HepG2 (cell line): ENCODE data around the gene GJD4. TPM values are rescaled to one million over a fixed set of nuclear protein-coding genes. Genes with fewer than 3 reads are reported as not detected.
A peak's percentile ranks its signal among the peaks of the same experiment; 100 is the strongest.

Experiments
- ATAC-seq: fragments of 200-7000 bp; cut with Tn5 transposase; 3 replicates; pipeline ENCODE4 v1.9.1; 2020; ENCODE audit warnings: mild to moderate bottlenecking, moderate library complexity
- BruUV-seq: library from RNA; stranded (reverse); fragments of 400-500 nt; replicated peaks from 2 replicates; lab custom pipeline; 2021; lab: Mats Ljungman, UMichigan
- CTCF ChIA-PET: fragments of 300-600 bp; formaldehyde crosslinking; extraction: SDS; loops from one replicate; lab custom pipeline; 2021; ENCODE audit warnings: low total read pairs, inconsistent platforms, low intra/inter-chr PET ratio; lab: Yijun Ruan, JAX
- POLR2A ChIA-PET: fragments of 350-600 bp; sonication (Branson Sonifier 250); formaldehyde crosslinking; loops from one replicate; lab custom pipeline; 2020; ENCODE audit warnings: antibody characterized with exemption, inconsistent platforms; lab: Yijun Ruan, JAX
- DNase-seq: peaks from one replicate; pipeline ENCODE4 v3.0.0-alpha.2; 2015; ENCODE audit warnings: low spot score
- FAIRE-seq: peaks from 3 replicates; lab custom pipeline; 2011; peaks lifted over from hg19 to GRCh38; lab: Jason Lieb, UNC
- H2AFZ ChIP-seq: one replicate; pipeline ENCODE4 v1.6.1; 2011; ENCODE audit warnings: low read length, inconsistent platforms
- H3K27ac ChIP-seq: fragments of 300-600 bp; 3 replicates; pipeline ENCODE4 v1.8.0; 2011; ENCODE audit warnings: mixed run types, mild to moderate bottlenecking, mixed read lengths, low read length, inconsistent platforms; ENCODE audit not compliant: insufficient read depth; ENCODE audit errors: extremely low read length
- H3K27me3 ChIP-seq, 2 experiments: fragments of 200-600 bp in 1 of 2; 2 replicates in 1 of 2; 3 replicates in 1 of 2; pipeline versions ENCODE4 v1.6.0 to v1.8.0; 2011; ENCODE audit warnings: low read length in 2 of 2, mild to moderate bottlenecking in 2 of 2, moderate library complexity in 2 of 2, inconsistent platforms in 1 of 2; ENCODE audit not compliant: insufficient read depth in 2 of 2, control insufficient read depth in 1 of 2
- H3K36me3 ChIP-seq, 2 experiments: fragments of 200-600 bp in 1 of 2; replicated peaks in 1 of 2; 2 replicates in 1 of 2; 3 replicates in 1 of 2; pipeline versions ENCODE4 v1.5.1 to v1.8.0; 2011; ENCODE audit warnings: low read length in 2 of 2, inconsistent platforms in 1 of 2; ENCODE audit not compliant: insufficient read depth in 2 of 2, control insufficient read depth in 1 of 2
- H3K4me1 ChIP-seq: 2 replicates; pipeline ENCODE4 v1.5.1; 2012; ENCODE audit warnings: low read length, inconsistent platforms; ENCODE audit not compliant: insufficient read depth
- H3K4me2 ChIP-seq: 2 replicates; pipeline ENCODE4 v1.6.0; 2011; ENCODE audit warnings: low read depth, low read length, inconsistent platforms
- H3K4me3 ChIP-seq, 3 experiments: fragments of 200-600 bp in 1 of 3; sonication (generic), shearing (Covaris generic) in 1 of 3; replicated peaks in 1 of 3; 2 replicates each; pipeline ENCODE4 v1.5.1; 2011 to 2016; ENCODE audit warnings: low read length in 3 of 3, inconsistent platforms in 2 of 3, low read depth in 2 of 3, mild to moderate bottlenecking in 2 of 3, control low read depth in 1 of 3, mixed read lengths in 1 of 3; ENCODE audit not compliant: insufficient read depth in 1 of 3
- H3K79me2 ChIP-seq: one replicate; pipeline ENCODE4 v1.6.1; 2011; ENCODE audit warnings: low read length, inconsistent platforms; ENCODE audit not compliant: insufficient read depth
- H3K9ac ChIP-seq: 2 replicates; pipeline ENCODE4 v1.6.0; 2011; ENCODE audit warnings: mild to moderate bottlenecking, low read depth, low read length, inconsistent platforms; ENCODE audit not compliant: insufficient read depth
- H3K9me3 ChIP-seq: 2 replicates; pipeline ENCODE4 v1.5.1; 2012; ENCODE audit warnings: mild to moderate bottlenecking, low read length
- H4K20me1 ChIP-seq: 2 replicates; pipeline ENCODE4 v1.6.0; 2011; ENCODE audit warnings: inconsistent platforms, mild to moderate bottlenecking, low read length, moderate library complexity; ENCODE audit not compliant: insufficient read depth
- ELF1 ChIP-seq: sonication (generic); formaldehyde crosslinking; IDR thresholded peaks from 2 replicates; pipeline ENCODE4 v1.4.0; 2020; ENCODE audit warnings: missing genetic modification reagents
- HMG20B ChIP-seq: conservative IDR thresholded peaks from 2 replicates; pipeline ENCODE4 v1.6.1; 2016; ENCODE audit warnings: missing genetic modification reagents, missing compliant biosample characterization
- MAFF ChIP-seq: IDR thresholded peaks from 2 replicates; pipeline ENCODE4 v1.6.1; 2011; ENCODE audit warnings: low read depth, low read length, improper control_type of control experiment
- RFX5 ChIP-seq: IDR thresholded peaks from 2 replicates; pipeline ENCODE4 v1.6.1; 2011; ENCODE audit warnings: low read depth, low read length, improper control_type of control experiment
- SP2 ChIP-seq: sonication (generic); formaldehyde crosslinking; IDR thresholded peaks from 2 replicates; pipeline ENCODE4 v1.5.1; 2020; ENCODE audit warnings: mild to moderate bottlenecking, missing genetic modification reagents
- TMF1 ChIP-seq: sonication (generic); formaldehyde crosslinking; IDR thresholded peaks from 2 replicates; pipeline ENCODE4 v1.8.1; 2022; ENCODE audit warnings: low read depth, missing genetic modification reagents
- ZMYM3 ChIP-seq: sonication (generic); formaldehyde crosslinking; IDR thresholded peaks from 2 replicates; pipeline ENCODE4 v1.5.1; 2020; ENCODE audit warnings: mild to moderate bottlenecking, missing genetic modification reagents
- ZNF572 ChIP-seq: sonication (generic); formaldehyde crosslinking; IDR thresholded peaks from 2 replicates; pipeline ENCODE4 v1.5.1; 2020; ENCODE audit warnings: mild to moderate bottlenecking, missing genetic modification reagents
- WGBS: methylation state at CpG from one replicate; pipeline ENCODE4 v1.1.6; 2017; ENCODE audit warnings: low lambda C conversion rate; 5-methylcytosine and 5-hydroxymethylcytosine counted together
- in situ Hi-C: cut with HindIII; loops from 2 replicates; pipeline ENCODE4 v1.10.0; 2017; ENCODE audit warnings: low pct_unique_long_range_greater_than_20kb; ENCODE audit not compliant: extremely low pct_ligation_motif_present
- intact Hi-C: fragments of 100-400 bp; cut with micrococcal nuclease; formaldehyde crosslinking; loops from one replicate; pipeline ENCODE4 v1.10.0; 2022; ENCODE audit not compliant: unreplicated experiment
- polyA plus RNA-seq, 8 experiments: library from polyadenylated mRNA; depleted of rRNA in 3 of 8; stranded (reverse) in 7 of 8; unstranded in 1 of 8; fragments of >200 nt; fragmentation: Illumina TruSeq in 4 of 8; extraction: Trizol in 4 of 8; gene quantifications; 2 replicates each; pipeline versions ENCODE4 v1.2.1 to v1.2.3, GENCODE V29; 2011 to 2016; ENCODE audit warnings: low read depth in 4 of 8, missing spikeins in 1 of 8, mixed read lengths in 1 of 8; ENCODE audit not compliant: insufficient read depth in 1 of 8
- total RNA-seq, 5 experiments: library from RNA; depleted of rRNA; stranded (reverse); fragments of >200 nt; fragmentation: Illumina TruSeq; extraction: Trizol; gene quantifications; 2 replicates each; pipeline ENCODE4 v1.2.3, GENCODE V29; 2016; ENCODE audit warnings: low read depth in 1 of 5
- TF ChIP-seq, protein P1 (sequence below): sonication (generic); formaldehyde crosslinking; IDR thresholded peaks from 2 replicates; pipeline ENCODE4 v1.5.0; 2020; ENCODE audit warnings: mild to moderate bottlenecking, missing genetic modification reagents, moderate library complexity

Gene GJD4
- total and polyA plus RNA-seq, 2 of the 13 experiments (the other 11 are each of a cell fraction or from before 2014, with no cell fraction given) = not detected

DNA sequence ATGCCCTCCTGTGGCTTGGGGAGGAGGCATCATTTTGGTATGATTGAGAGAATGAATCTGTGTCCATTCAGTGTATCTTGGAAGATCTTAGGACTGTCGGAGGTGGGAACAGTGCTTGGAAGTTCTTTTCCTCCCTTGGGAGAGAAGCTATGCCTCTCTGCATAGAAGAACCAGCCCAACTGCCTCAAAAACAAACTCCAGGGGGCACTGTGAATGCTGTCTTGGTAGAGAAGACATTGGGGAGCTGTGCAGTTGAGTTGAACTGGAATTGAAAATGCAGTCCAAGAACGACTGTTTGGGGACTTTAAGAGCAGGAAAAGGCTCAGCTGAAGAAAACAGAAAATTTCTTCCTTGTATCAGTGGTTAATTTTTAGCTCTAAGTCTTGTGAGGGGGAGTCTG is 4.9 kb upstream of the GJD4 start:
- H3K4me3 ChIP-seq = no peak overlapping the region
- H3K79me2 ChIP-seq = no peaks in the 10 kb centered on the region
- WGBS = 33% methylated on average over 2 of the region's 2 CpGs
- DNase-seq (peak; percentile 5), FAIRE-seq (no peak), ATAC-seq (peak; percentile 40; the same call in 1 of the 3 replicates)
- no peaks in the 10 kb centered on the region for H3K36me3 ChIP-seq
- no peak overlapping the region for H3K4me2 ChIP-seq
- TF ChIP-seq, protein P1, sequence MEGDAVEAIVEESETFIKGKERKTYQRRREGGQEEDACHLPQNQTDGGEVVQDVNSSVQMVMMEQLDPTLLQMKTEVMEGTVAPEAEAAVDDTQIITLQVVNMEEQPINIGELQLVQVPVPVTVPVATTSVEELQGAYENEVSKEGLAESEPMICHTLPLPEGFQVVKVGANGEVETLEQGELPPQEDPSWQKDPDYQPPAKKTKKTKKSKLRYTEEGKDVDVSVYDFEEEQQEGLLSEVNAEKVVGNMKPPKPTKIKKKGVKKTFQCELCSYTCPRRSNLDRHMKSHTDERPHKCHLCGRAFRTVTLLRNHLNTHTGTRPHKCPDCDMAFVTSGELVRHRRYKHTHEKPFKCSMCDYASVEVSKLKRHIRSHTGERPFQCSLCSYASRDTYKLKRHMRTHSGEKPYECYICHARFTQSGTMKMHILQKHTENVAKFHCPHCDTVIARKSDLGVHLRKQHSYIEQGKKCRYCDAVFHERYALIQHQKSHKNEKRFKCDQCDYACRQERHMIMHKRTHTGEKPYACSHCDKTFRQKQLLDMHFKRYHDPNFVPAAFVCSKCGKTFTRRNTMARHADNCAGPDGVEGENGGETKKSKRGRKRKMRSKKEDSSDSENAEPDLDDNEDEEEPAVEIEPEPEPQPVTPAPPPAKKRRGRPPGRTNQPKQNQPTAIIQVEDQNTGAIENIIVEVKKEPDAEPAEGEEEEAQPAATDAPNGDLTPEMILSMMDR (CRISPR knock-in tag) = peak; percentile 30; the same call in 1 of the 2 replicates
- TF ChIP-seq ZMYM3 (CRISPR knock-in tag) = no peak
- TF ChIP-seq HMG20B = no peak
- H3K9me3 ChIP-seq = no peaks in the 10 kb centered on the region
- no peak overlapping the region for H2AFZ ChIP-seq
- H3K27me3 ChIP-seq = peaks cover 0 to 1% of the 10 kb centered on the region in 2 experiments; a peak in 2 of 5 replicates
- BruUV-seq = no TSS peak
- ChIA-PET POLR2A (no interaction called here), CTCF (no interaction called here)
- H3K27ac ChIP-seq = no peak overlapping the region
- no peak overlapping the region for H3K9ac ChIP-seq
- H4K20me1 ChIP-seq = no peaks in the 10 kb centered on the region
- intact Hi-C loops (no loop called here), in situ Hi-C loops (no loop called here)
- H3K4me1 ChIP-seq = peaks cover 10% of the 10 kb centered on the region

DNA sequence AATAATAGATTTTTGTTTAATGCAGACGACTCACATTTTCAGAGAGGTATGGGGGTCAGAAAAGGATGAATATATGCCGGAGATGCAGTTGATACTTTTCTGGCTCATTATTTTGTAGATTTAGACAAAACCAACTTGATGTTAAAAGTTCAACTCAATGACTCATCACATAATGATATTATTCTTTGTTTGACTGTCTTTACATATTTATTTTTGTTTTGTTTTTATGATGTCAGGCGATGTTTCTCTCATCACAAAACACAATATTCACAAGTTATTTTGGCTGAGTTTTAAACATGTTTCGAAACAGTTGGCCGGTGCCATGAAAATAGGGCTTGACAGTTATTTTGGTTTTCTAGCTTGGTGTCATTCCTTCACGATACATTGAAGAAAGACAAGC is 1.3 kb downstream of the GJD4 start:
- Histone ChIP-seq H3K4me3 (no peak overlapping the region), H3K9me3 (0 out of 2 replicates have a peak, but pooled peaks cover 7% of the 10 kb centered on the region), H3K27me3 (no peaks in the 10 kb centered on the region; a peak in 1 of 5 replicates), H3K4me2 (no peak overlapping the region), H3K79me2 (no peaks in the 10 kb centered on the region), H3K9ac (no peak overlapping the region), H3K27ac (no peak overlapping the region), H3K4me1 (peaks cover under 1% of the 10 kb centered on the region), H4K20me1 (no peaks in the 10 kb centered on the region), H3K36me3 (no peaks in the 10 kb centered on the region), H2AFZ (no peak overlapping the region)
- 60% methylated on average over 6 of the region's 6 CpGs for WGBS
- no peak for TF ChIP-seq MAFF
- no peak for TF ChIP-seq ELF1
- TF ChIP-seq ZNF572 (CRISPR knock-in tag) = no peak
- TF ChIP-seq SP2 (CRISPR knock-in tag) = no peak
- TF ChIP-seq RFX5 = no peak
- TF ChIP-seq TMF1 (CRISPR knock-in tag) = no peak
- intact Hi-C loops = no loop called here
- DNase-seq (no peak), ATAC-seq (no peak), FAIRE-seq (no peak)
- no TSS peak for BruUV-seq
- ChIA-PET POLR2A (no interaction called here), CTCF (no interaction called here)
- in situ Hi-C loops = no loop called here
